HepG2 (cell line): ENCODE results near the gene MCRIP2. TPM values are rescaled to one million over a fixed set of nuclear protein-coding genes. Genes with fewer than 3 reads are reported as not detected.

ENCODE experiments used
- AKAP8 ChIP-seq: sonication (generic); formaldehyde crosslinking; IDR thresholded peaks from 2 replicates; pipeline ENCODE4 v1.5.1; 2020; ENCODE audit warnings: mild to moderate bottlenecking, missing genetic modification reagents
- ESRRA ChIP-seq: sonication (generic); formaldehyde crosslinking; IDR thresholded peaks from 2 replicates; pipeline ENCODE4 v1.5.1; 2020; ENCODE audit warnings: mild to moderate bottlenecking, low read depth, missing genetic modification reagents
- FOXO4 ChIP-seq: sonication (generic); formaldehyde crosslinking; conservative IDR thresholded peaks from 2 replicates; pipeline ENCODE4 v1.8.1; 2023; ENCODE audit warnings: missing genetic modification reagents
- HDAC2 ChIP-seq: sonication (generic); formaldehyde crosslinking; IDR thresholded peaks from 2 replicates; pipeline ENCODE4 v1.4.0; 2020; ENCODE audit warnings: missing genetic modification reagents
- KDM1A ChIP-seq: IDR thresholded peaks from 2 replicates; pipeline ENCODE4 v1.6.1; 2016; ENCODE audit warnings: missing compliant biosample characterization
- KLF6 ChIP-seq: IDR thresholded peaks from 2 replicates; pipeline ENCODE4 v1.8.0; 2016; ENCODE audit warnings: missing biosample characterization, missing genetic modification reagents
- PCBP1 ChIP-seq: fragments of 200-400 bp; formaldehyde crosslinking; IDR thresholded peaks from 2 replicates; pipeline ENCODE4 v1.6.1; 2017; ENCODE audit warnings: mild to moderate bottlenecking, low read depth, low read length, borderline replicate concordance
- PHF8 ChIP-seq: sonication (generic); formaldehyde crosslinking; IDR thresholded peaks from 2 replicates; pipeline ENCODE4 v1.5.0; 2020; ENCODE audit warnings: missing genetic modification reagents
- WIZ ChIP-seq: sonication (generic); formaldehyde crosslinking; IDR thresholded peaks from 2 replicates; pipeline ENCODE4 v1.5.1; 2020; ENCODE audit warnings: mild to moderate bottlenecking, missing genetic modification reagents
- ZFP36 ChIP-seq: fragments of 150-350 bp; IDR thresholded peaks from 2 replicates; pipeline ENCODE4 v1.6.1; 2018; ENCODE audit warnings: borderline replicate concordance, low read length, low read depth; ENCODE audit not compliant: partially characterized antibody
- ZNF225 ChIP-seq: sonication (generic); formaldehyde crosslinking; IDR thresholded peaks from 2 replicates; pipeline ENCODE4 v1.4.0; 2020; ENCODE audit warnings: mild to moderate bottlenecking, missing genetic modification reagents
- ZNF235 ChIP-seq: sonication (generic); formaldehyde crosslinking; IDR thresholded peaks from 2 replicates; pipeline ENCODE4 v1.8.1; 2023; ENCODE audit warnings: mild to moderate bottlenecking, missing genetic modification reagents, borderline replicate concordance
- ZNF432 ChIP-seq: sonication (generic); formaldehyde crosslinking; IDR thresholded peaks from 2 replicates; pipeline ENCODE4 v1.5.0; 2020; ENCODE audit warnings: missing genetic modification reagents, mild to moderate bottlenecking, borderline replicate concordance
- ZNF510 ChIP-seq: sonication (generic); formaldehyde crosslinking; IDR thresholded peaks from 2 replicates; pipeline ENCODE4 v1.4.0; 2020; ENCODE audit warnings: low read depth, mild to moderate bottlenecking, missing genetic modification reagents
- ZNF773 ChIP-seq: sonication (generic); formaldehyde crosslinking; IDR thresholded peaks from 2 replicates; pipeline ENCODE4 v1.4.0; 2020; ENCODE audit warnings: missing genetic modification reagents, borderline replicate concordance
- ZNF780A ChIP-seq: sonication (generic); formaldehyde crosslinking; IDR thresholded peaks from 2 replicates; pipeline ENCODE4 v1.8.0; 2022; ENCODE audit warnings: mild to moderate bottlenecking, missing genetic modification reagents, moderate library complexity
- polyA plus RNA-seq, 8 experiments: library from polyadenylated mRNA; depleted of rRNA in 3 of 8; stranded (reverse) in 7 of 8; unstranded in 1 of 8; fragments of >200 nt; fragmentation: Illumina TruSeq in 4 of 8; extraction: Trizol in 4 of 8; gene quantifications; 2 replicates each; pipeline versions ENCODE4 v1.2.1 to v1.2.3, GENCODE V29; 2011 to 2016; ENCODE audit warnings: low read depth in 4 of 8, missing spikeins in 1 of 8, mixed read lengths in 1 of 8; ENCODE audit not compliant: insufficient read depth in 1 of 8
- total RNA-seq, 5 experiments: library from RNA; depleted of rRNA; stranded (reverse); fragments of >200 nt; fragmentation: Illumina TruSeq; extraction: Trizol; gene quantifications; 2 replicates each; pipeline ENCODE4 v1.2.3, GENCODE V29; 2016; ENCODE audit warnings: low read depth in 1 of 5
- TF ChIP-seq, protein P1 (sequence below): sonication (generic); formaldehyde crosslinking; IDR thresholded peaks from 2 replicates; pipeline ENCODE4 v1.4.0; 2020; ENCODE audit warnings: missing genetic modification reagents
- TF ChIP-seq, protein P2 (sequence below): sonication (generic); formaldehyde crosslinking; IDR thresholded peaks from 2 replicates; pipeline ENCODE4 v1.5.0; 2020; ENCODE audit warnings: mild to moderate bottlenecking, low read depth, missing genetic modification reagents, borderline replicate concordance
- TF ChIP-seq, protein P3 (sequence below): sonication (generic); formaldehyde crosslinking; IDR thresholded peaks from 2 replicates; pipeline ENCODE4 v1.5.0; 2020; ENCODE audit warnings: missing genetic modification reagents

Gene MCRIP2
- total and polyA plus RNA-seq, 2 of the 13 experiments (the other 11 are each of a cell fraction or from before 2014, with no cell fraction given), result 39.6 to 76.7 TPM

- 0 out of 2 replicates have a peak, but pooled peaks have one; percentile 62 for TF ChIP-seq ZNF235 (CRISPR knock-in tag)
- TF ChIP-seq PHF8 (CRISPR knock-in tag), result peak; percentile 69; the same call in 1 of the 2 replicates
- TF ChIP-seq KDM1A, result 0 out of 2 replicates have a peak, but pooled peaks have one; percentile 36
- TF ChIP-seq FOXO4 (CRISPR knock-in tag), result 0 out of 2 replicates have a peak, but pooled peaks have one; percentile 12
- 0 out of 2 replicates have a peak, but pooled peaks have one; percentile 88 for TF ChIP-seq ZNF225
- TF ChIP-seq, protein P1, sequence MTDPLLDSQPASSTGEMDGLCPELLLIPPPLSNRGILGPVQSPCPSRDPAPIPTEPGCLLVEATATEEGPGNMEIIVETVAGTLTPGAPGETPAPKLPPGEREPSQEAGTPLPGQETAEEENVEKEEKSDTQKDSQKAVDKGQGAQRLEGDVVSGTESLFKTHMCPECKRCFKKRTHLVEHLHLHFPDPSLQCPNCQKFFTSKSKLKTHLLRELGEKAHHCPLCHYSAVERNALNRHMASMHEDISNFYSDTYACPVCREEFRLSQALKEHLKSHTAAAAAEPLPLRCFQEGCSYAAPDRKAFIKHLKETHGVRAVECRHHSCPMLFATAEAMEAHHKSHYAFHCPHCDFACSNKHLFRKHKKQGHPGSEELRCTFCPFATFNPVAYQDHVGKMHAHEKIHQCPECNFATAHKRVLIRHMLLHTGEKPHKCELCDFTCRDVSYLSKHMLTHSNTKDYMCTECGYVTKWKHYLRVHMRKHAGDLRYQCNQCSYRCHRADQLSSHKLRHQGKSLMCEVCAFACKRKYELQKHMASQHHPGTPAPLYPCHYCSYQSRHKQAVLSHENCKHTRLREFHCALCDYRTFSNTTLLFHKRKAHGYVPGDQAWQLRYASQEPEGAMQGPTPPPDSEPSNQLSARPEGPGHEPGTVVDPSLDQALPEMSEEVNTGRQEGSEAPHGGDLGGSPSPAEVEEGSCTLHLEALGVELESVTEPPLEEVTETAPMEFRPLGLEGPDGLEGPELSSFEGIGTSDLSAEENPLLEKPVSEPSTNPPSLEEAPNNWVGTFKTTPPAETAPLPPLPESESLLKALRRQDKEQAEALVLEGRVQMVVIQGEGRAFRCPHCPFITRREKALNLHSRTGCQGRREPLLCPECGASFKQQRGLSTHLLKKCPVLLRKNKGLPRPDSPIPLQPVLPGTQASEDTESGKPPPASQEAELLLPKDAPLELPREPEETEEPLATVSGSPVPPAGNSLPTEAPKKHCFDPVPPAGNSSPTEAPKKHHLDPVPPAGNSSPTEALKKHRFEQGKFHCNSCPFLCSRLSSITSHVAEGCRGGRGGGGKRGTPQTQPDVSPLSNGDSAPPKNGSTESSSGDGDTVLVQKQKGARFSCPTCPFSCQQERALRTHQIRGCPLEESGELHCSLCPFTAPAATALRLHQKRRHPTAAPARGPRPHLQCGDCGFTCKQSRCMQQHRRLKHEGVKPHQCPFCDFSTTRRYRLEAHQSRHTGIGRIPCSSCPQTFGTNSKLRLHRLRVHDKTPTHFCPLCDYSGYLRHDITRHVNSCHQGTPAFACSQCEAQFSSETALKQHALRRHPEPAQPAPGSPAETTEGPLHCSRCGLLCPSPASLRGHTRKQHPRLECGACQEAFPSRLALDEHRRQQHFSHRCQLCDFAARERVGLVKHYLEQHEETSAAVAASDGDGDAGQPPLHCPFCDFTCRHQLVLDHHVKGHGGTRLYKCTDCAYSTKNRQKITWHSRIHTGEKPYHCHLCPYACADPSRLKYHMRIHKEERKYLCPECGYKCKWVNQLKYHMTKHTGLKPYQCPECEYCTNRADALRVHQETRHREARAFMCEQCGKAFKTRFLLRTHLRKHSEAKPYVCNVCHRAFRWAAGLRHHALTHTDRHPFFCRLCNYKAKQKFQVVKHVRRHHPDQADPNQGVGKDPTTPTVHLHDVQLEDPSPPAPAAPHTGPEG (CRISPR knock-in tag), result peak; percentile 25; the same call in 1 of the 2 replicates
- TF ChIP-seq ZNF773 (CRISPR knock-in tag), result peak; percentile 13; the same call in 1 of the 2 replicates
- TF ChIP-seq ZNF432, result 0 out of 2 replicates have a peak, but pooled peaks have one; percentile 65
- no peak for TF ChIP-seq ZNF780A (CRISPR knock-in tag)
- no peak for TF ChIP-seq HDAC2
- 0 out of 2 replicates have a peak, but pooled peaks have one; percentile 56 for TF ChIP-seq WIZ (CRISPR knock-in tag)
- TF ChIP-seq, protein P2, sequence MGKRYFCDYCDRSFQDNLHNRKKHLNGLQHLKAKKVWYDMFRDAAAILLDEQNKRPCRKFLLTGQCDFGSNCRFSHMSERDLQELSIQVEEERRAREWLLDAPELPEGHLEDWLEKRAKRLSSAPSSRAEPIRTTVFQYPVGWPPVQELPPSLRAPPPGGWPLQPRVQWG (CRISPR knock-in tag), result no peak
- TF ChIP-seq AKAP8 (CRISPR knock-in tag), result peak; percentile 87
- TF ChIP-seq PCBP1, result no peak
- 0 out of 2 replicates have a peak, but pooled peaks have one; percentile 12 for TF ChIP-seq ZNF510 (CRISPR knock-in tag)
- no peak for TF ChIP-seq ZFP36
- TF ChIP-seq KLF6 (CRISPR knock-in tag), result 0 out of 2 replicates have a peak, but pooled peaks have one; percentile 59
- TF ChIP-seq, protein P3, sequence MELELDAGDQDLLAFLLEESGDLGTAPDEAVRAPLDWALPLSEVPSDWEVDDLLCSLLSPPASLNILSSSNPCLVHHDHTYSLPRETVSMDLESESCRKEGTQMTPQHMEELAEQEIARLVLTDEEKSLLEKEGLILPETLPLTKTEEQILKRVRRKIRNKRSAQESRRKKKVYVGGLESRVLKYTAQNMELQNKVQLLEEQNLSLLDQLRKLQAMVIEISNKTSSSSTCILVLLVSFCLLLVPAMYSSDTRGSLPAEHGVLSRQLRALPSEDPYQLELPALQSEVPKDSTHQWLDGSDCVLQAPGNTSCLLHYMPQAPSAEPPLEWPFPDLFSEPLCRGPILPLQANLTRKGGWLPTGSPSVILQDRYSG (CRISPR knock-in tag), result peak; percentile 85; the same call in 1 of the 2 replicates
- peak; percentile 78; the same call in 1 of the 2 replicates for TF ChIP-seq ESRRA (CRISPR knock-in tag)
These were observed 5.9 kb upstream of the MCRIP2 start (continued) for GRCh38 chr16:635573-636205.
